Endothelial cell of umbilical vein (primary cell): Measurements from ENCODE around the gene PCBP1. TPM values are rescaled to one million over a fixed set of nuclear protein-coding genes. Genes with fewer than 3 reads are reported as not detected.
"Not testable (repeated sequence)": the region's sequence is repeated elsewhere in the genome, so short reads cannot be mapped to it uniquely, and the experiment has no call there.

Experiments
- BruUV-seq: library from RNA; stranded (reverse); fragments of 400-500 nt; replicated peaks from 2 replicates; lab custom pipeline; 2021; lab: Mats Ljungman, UMichigan
- CTCF ChIA-PET: fragments of 300-600, 350-600 bp; sonication (Branson Sonifier 250); formaldehyde crosslinking; loops from one replicate; lab custom pipeline; 2021; ENCODE audit warnings: antibody characterized with exemption, inconsistent platforms; lab: Charles Lee
- POLR2A ChIA-PET: fragments of 300-600, 350-600 bp; sonication (Branson Sonifier 250); formaldehyde crosslinking; loops from one replicate; lab custom pipeline; 2021; ENCODE audit warnings: antibody characterized with exemption, inconsistent platforms; lab: Charles Lee
- DNase-seq: peaks from one replicate; pipeline ENCODE4 v3.0.0-alpha.2; 2011; ENCODE audit warnings: low read depth, low spot score
- FAIRE-seq: peaks from 2 replicates; lab custom pipeline; 2011; peaks lifted over from hg19 to GRCh38; lab: Jason Lieb, UNC
- H2AFZ ChIP-seq: 2 replicates; pipeline ENCODE4 v1.6.0; 2012; ENCODE audit warnings: low read depth, low read length, control low read depth, inconsistent platforms
- H3K27ac ChIP-seq: 2 replicates; pipeline ENCODE4 v1.5.1; 2011; ENCODE audit warnings: low read depth, mild to moderate bottlenecking, control low read depth, low read length, moderate library complexity; ENCODE audit not compliant: insufficient read depth
- H3K27me3 ChIP-seq, 2 experiments: 2 replicates each; pipeline versions ENCODE4 v1.6.0 to v1.6.1; 2011; ENCODE audit warnings: low read length in 2 of 2, mixed read lengths in 1 of 2; ENCODE audit not compliant: control insufficient read depth in 2 of 2, insufficient read depth in 2 of 2
- H3K36me3 ChIP-seq, 2 experiments: 2 replicates in 1 of 2; 3 replicates in 1 of 2; pipeline ENCODE4 v1.5.1; 2011; ENCODE audit warnings: low read length in 2 of 2, mild to moderate bottlenecking in 1 of 2, moderate library complexity in 1 of 2; ENCODE audit not compliant: control insufficient read depth in 2 of 2, insufficient read depth in 2 of 2; ENCODE audit errors: extremely low read depth in 1 of 2
- H3K4me1 ChIP-seq: 3 replicates; pipeline ENCODE4 v1.5.1; 2011; ENCODE audit warnings: mild to moderate bottlenecking, low read length; ENCODE audit not compliant: control insufficient read depth, insufficient read depth; ENCODE audit errors: extremely low read depth
- H3K4me2 ChIP-seq: 2 replicates; pipeline ENCODE4 v1.6.1; 2011; ENCODE audit warnings: low read length, control low read depth, mixed read lengths; ENCODE audit not compliant: insufficient read depth
- H3K4me3 ChIP-seq, 3 experiments: fragments of 200-600 bp in 1 of 3; sonication (generic), shearing (Covaris generic) in 1 of 3; replicated peaks in 1 of 3; 2 replicates each; pipeline ENCODE4 v1.5.1; 2011 to 2016; ENCODE audit warnings: control low read depth in 3 of 3, low read length in 3 of 3, mild to moderate bottlenecking in 2 of 3, inconsistent platforms in 1 of 3, low read depth in 1 of 3, moderate library complexity in 1 of 3; ENCODE audit not compliant: insufficient read depth in 1 of 3
- H3K79me2 ChIP-seq: 2 replicates; pipeline ENCODE4 v1.6.0; 2012; ENCODE audit warnings: low read length, inconsistent platforms; ENCODE audit not compliant: control insufficient read depth, insufficient read depth
- H3K9ac ChIP-seq: replicated peaks from 2 replicates; pipeline ENCODE3; 2011; ENCODE audit warnings: low read length, control low read depth; ENCODE audit not compliant: insufficient read depth; ENCODE audit errors: extremely low read depth
- H3K9me1 ChIP-seq: replicated peaks from 3 replicates; pipeline ENCODE4 v1.6.0; 2011; ENCODE audit warnings: mild to moderate bottlenecking, low read length; ENCODE audit not compliant: control insufficient read depth, insufficient read depth; ENCODE audit errors: extremely low read depth
- H3K9me3 ChIP-seq: replicated peaks from 2 replicates; pipeline ENCODE4 v1.5.1; 2012; ENCODE audit warnings: low read length, inconsistent platforms; ENCODE audit not compliant: control insufficient read depth, insufficient read depth
- H4K20me1 ChIP-seq: replicated peaks from 2 replicates; pipeline ENCODE3; 2011; ENCODE audit warnings: mild to moderate bottlenecking, low read length; ENCODE audit not compliant: control insufficient read depth, insufficient read depth; ENCODE audit errors: extremely low read depth
- dilution Hi-C: fragments of 300-500 bp; cut with MboI; formaldehyde crosslinking; loops from one replicate; pipeline ENCODE4 v1.15.0; 2019; ENCODE audit warnings: low sequenced_read_pairs; ENCODE audit not compliant: extremely low pct_ligation_motif_present
- intact Hi-C: fragments of 100-400 bp; cut with micrococcal nuclease; formaldehyde crosslinking; loops from one replicate; pipeline ENCODE4 v1.10.0; 2022
- polyA plus RNA-seq, 4 experiments: library from polyadenylated mRNA; depleted of rRNA in 3 of 4; stranded (reverse) in 3 of 4; unstranded in 1 of 4; fragments of >200 nt; gene quantifications; 2 replicates each; pipeline versions ENCODE4 v1.2.1 to v1.2.3, GENCODE V29; 2011 to 2012; ENCODE audit warnings: missing spikeins in 1 of 4
- small RNA-seq: library from RNA; depleted of rRNA; stranded (forward); fragments of <200 nt; gene quantifications from one replicate; pipeline ENCODE3, GENCODE V24; 2012; ENCODE audit warnings: low replicate concordance, low read depth; ENCODE audit not compliant: insufficient read depth, insufficient read length
- total RNA-seq: library from RNA; stranded (reverse); gene quantifications from 2 replicates; pipeline ENCODE4 v1.2.3, GENCODE V29; 2021

PCBP1 gene
- total and polyA plus RNA-seq, 2 donors (not counting 3 experiments of a cell fraction or from before 2014, with no cell fraction given), result 196 to 360 TPM

GRCh38 chr2:70134323-70134983, 47.2 kb downstream of the PCBP1 start:
- DNase-seq, dilution Hi-C loops, H3K36me3 ChIP-seq, FAIRE-seq, H3K9me1 ChIP-seq, H3K27me3 ChIP-seq, intact Hi-C loops, H3K79me2 ChIP-seq, BruUV-seq, H3K9me3 ChIP-seq, H3K4me3 ChIP-seq, H4K20me1 ChIP-seq, H3K4me2 ChIP-seq: not testable (repeated sequence)
- peak overlapping the region; percentile 69 for H3K27ac ChIP-seq
- POLR2A ChIA-PET, result interaction anchor here (1.2 to 2.9 kb wide), 2 partner anchors 10 to 40 kb away, joined by 4 to 13 read pairs; no protein-coding TSS in a partner anchor
- H2AFZ ChIP-seq, result peak overlapping the region; percentile 10
- H3K9ac ChIP-seq, result peak overlapping the region; percentile 64
- peaks cover 40% of the 10 kb centered on the region for H3K4me1 ChIP-seq
- CTCF ChIA-PET, result interaction anchor here (1.0 to 1.9 kb wide), 3 partner anchors 8 to 43 kb away, joined by 3 to 9 read pairs (median 5); no protein-coding TSS in a partner anchor

Small RNA genes within 50 kb of the gene (small RNA-seq; reads per million reads assigned to genes)
- not detected for gene RN7SL470P

Other genes with a start within 250 kb of the PCBP1 start
- 43.2 and 50.6 TPM in 2 replicates for gene SNRNP27, start 193.5 kb upstream of the PCBP1 start, total RNA-seq
- gene SNRNP27, start 193.5 kb upstream of the PCBP1 start, polyA plus RNA-seq, result 9.1 and 12.7 TPM in 2 replicates
- gene MXD1, start 172.4 kb upstream of the PCBP1 start, total RNA-seq, result 10.6 and 11.7 TPM in 2 replicates
- gene MXD1, start 172.4 kb upstream of the PCBP1 start, polyA plus RNA-seq, result 5.5 and 6.7 TPM in 2 replicates
- 0.15 and 0.48 TPM in 2 replicates for gene ASPRV1, start 125.8 kb upstream of the PCBP1 start, total RNA-seq
- 0.19 and 0.22 TPM in 2 replicates for gene ASPRV1, start 125.8 kb upstream of the PCBP1 start, polyA plus RNA-seq
- gene C2orf42, start 103.5 kb downstream of the PCBP1 start, total RNA-seq, result 12.0 and 13.1 TPM in 2 replicates
- 6.8 and 7.9 TPM in 2 replicates for gene C2orf42, start 103.5 kb downstream of the PCBP1 start, polyA plus RNA-seq
- gene TIA1, start 161.2 kb downstream of the PCBP1 start, total RNA-seq, result 140 and 163 TPM in 2 replicates
- gene TIA1, start 161.2 kb downstream of the PCBP1 start, polyA plus RNA-seq, result 49.8 and 60.2 TPM in 2 replicates
- gene PCYOX1, start 170.7 kb downstream of the PCBP1 start, total RNA-seq, result 43.9 and 44.0 TPM in 2 replicates
- gene PCYOX1, start 170.7 kb downstream of the PCBP1 start, polyA plus RNA-seq, result 7.9 and 12.0 TPM in 2 replicates
- 310 and 326 TPM in 2 replicates for gene SNRPG, start 206.3 kb downstream of the PCBP1 start, total RNA-seq
- gene SNRPG, start 206.3 kb downstream of the PCBP1 start, polyA plus RNA-seq, result 93.2 and 188 TPM in 2 replicates
- 42.4 and 45.7 TPM in 2 replicates for gene FAM136A, start 214.6 kb downstream of the PCBP1 start, total RNA-seq
- 24.0 and 28.3 TPM in 2 replicates for gene FAM136A, start 214.6 kb downstream of the PCBP1 start, polyA plus RNA-seq